CD8-positive, alpha-beta memory T cell (primary cell): ENCODE measurements around the gene ABRACL. TPM values are rescaled to one million over a fixed set of nuclear protein-coding genes. Genes with fewer than 3 reads are reported as not detected.

Experiments
- CTCF ChIA-PET: fragments of 350-600 bp; sonication (Branson Sonifier 250); formaldehyde crosslinking; loops from one replicate; lab custom pipeline; 2021; ENCODE audit warnings: antibody characterized with exemption; lab: Charles Lee
- POLR2A ChIA-PET: fragments of 350-600 bp; sonication (Branson Sonifier 250); formaldehyde crosslinking; loops from one replicate; lab custom pipeline; 2021; ENCODE audit warnings: antibody characterized with exemption; lab: Charles Lee
- DNase-seq, 5 donors: peaks; one replicate each; pipeline versions ENCODE4 v3.0.0 to v3.0.0-alpha.2; 2020 to 2022; ENCODE audit warnings: mixed read lengths in 1 of 5
- H3K27ac ChIP-seq: one replicate; pipeline ENCODE4 v1.7.0; 2013; ENCODE audit warnings: low read depth, mild to moderate bottlenecking, low read length, moderate library complexity
- H3K27me3 ChIP-seq: 2 replicates; pipeline ENCODE4 v1.7.0; 2013; ENCODE audit warnings: low read length, mild to moderate bottlenecking; ENCODE audit not compliant: insufficient read depth, poor library complexity, severe bottlenecking
- H3K36me3 ChIP-seq: 2 replicates; pipeline ENCODE4 v1.7.0; 2013; ENCODE audit warnings: mild to moderate bottlenecking, low read length, moderate library complexity; ENCODE audit not compliant: insufficient read depth
- H3K4me1 ChIP-seq: 2 replicates; pipeline ENCODE4 v1.7.0; 2013; ENCODE audit warnings: mild to moderate bottlenecking, low read length, moderate library complexity; ENCODE audit not compliant: insufficient read depth
- H3K4me3 ChIP-seq: 2 replicates; pipeline ENCODE4 v1.7.0; 2013; ENCODE audit warnings: mild to moderate bottlenecking, low read length
- H3K9me3 ChIP-seq: 2 replicates; pipeline ENCODE4 v1.7.0; 2013; ENCODE audit warnings: mild to moderate bottlenecking, low read length
- H3K27ac Mint-ChIP-seq, 8 donors: one replicate each; pipeline ENCODE4 v1.8.0; 2020 to 2021; ENCODE audit warnings: mixed read lengths in 8 of 8, mild to moderate bottlenecking in 6 of 8, inconsistent platforms in 3 of 8, moderate library complexity in 3 of 8
- H3K27me3 Mint-ChIP-seq, 2 donors: one replicate each; pipeline ENCODE4 v1.8.0; 2020 to 2021; ENCODE audit warnings: mixed read lengths in 2 of 2, mild to moderate bottlenecking in 1 of 2, moderate library complexity in 1 of 2
- H3K36me3 Mint-ChIP-seq, 3 donors: one replicate each; pipeline ENCODE4 v1.8.0; 2020 to 2021; ENCODE audit warnings: mixed read lengths in 3 of 3, inconsistent platforms in 1 of 3, mild to moderate bottlenecking in 1 of 3
- H3K4me1 Mint-ChIP-seq, 3 donors: one replicate each; pipeline ENCODE4 v1.8.0; 2020 to 2021; ENCODE audit warnings: mixed read lengths in 3 of 3, inconsistent platforms in 1 of 3, mild to moderate bottlenecking in 1 of 3
- H3K4me3 Mint-ChIP-seq, 7 donors: one replicate each; pipeline ENCODE4 v1.8.0; 2020 to 2021; ENCODE audit warnings: mixed read lengths in 7 of 7, mild to moderate bottlenecking in 6 of 7, moderate library complexity in 4 of 7, inconsistent platforms in 2 of 7
- H3K9me3 Mint-ChIP-seq, 5 donors: one replicate each; pipeline ENCODE4 v1.8.0; 2020 to 2022; ENCODE audit warnings: mixed read lengths in 5 of 5, mild to moderate bottlenecking in 3 of 5, moderate library complexity in 2 of 5, inconsistent platforms in 1 of 5
- polyA plus RNA-seq: library from polyadenylated mRNA; unstranded; fragments of 300-500 nt; fragmentation: Illumina TruSeq; gene quantifications from one replicate; pipeline ENCODE4 v1.2.3, GENCODE V29; 2021
- total RNA-seq, 2 experiments: library from RNA; stranded (reverse); gene quantifications; one replicate each; pipeline ENCODE4 v1.2.3, GENCODE V29; 2021

The ABRACL gene
- total and polyA plus RNA-seq, 3 experiments from 2014 or later = 141 to 212 (median 145) TPM

- Mint-ChIP-seq H3K4me3 (no peak overlapping the region), H3K4me1 (peaks cover 0 to 2% (median 0%) of the 10 kb centered on the region in 3 donors), H3K36me3 (no peaks in the 10 kb centered on the region), H3K27ac (no peak overlapping the region), H3K27me3 (peaks cover 3 to 5% of the 10 kb centered on the region in 2 donors), H3K9me3 (no peaks in the 10 kb centered on the region)
- Histone ChIP-seq H3K4me1 (no peaks in the 10 kb centered on the region), H3K27me3 (no peaks in the 10 kb centered on the region), H3K4me3 (no peak overlapping the region), H3K9me3 (no peaks in the 10 kb centered on the region), H3K27ac (no peak overlapping the region), H3K36me3 (no peaks in the 10 kb centered on the region)
- no peak for DNase-seq
- ChIA-PET CTCF (no interaction called here), POLR2A (interaction anchor here (0.7 kb wide), 1 partner anchor 110 kb away, joined by 4 read pairs; no protein-coding TSS in a partner anchor)
Measured at GRCh38 chr6:139058029-139058428, 29.5 kb downstream of the ABRACL start.

GRCh38 chr6:139060332-139060731 is 31.8 kb downstream of the ABRACL start:
- H3K9me3 ChIP-seq = no peaks in the 10 kb centered on the region
- ChIA-PET CTCF (no interaction called here), POLR2A (no interaction called here)
- H3K36me3 ChIP-seq = no peaks in the 10 kb centered on the region
- H3K27me3 Mint-ChIP-seq = peaks cover 3 to 5% of the 10 kb centered on the region in 2 donors
- H3K4me1 ChIP-seq = no peaks in the 10 kb centered on the region
- H3K27ac Mint-ChIP-seq = no peak overlapping the region
- no peak for DNase-seq
- H3K9me3 Mint-ChIP-seq = no peaks in the 10 kb centered on the region
- peaks cover 0 to 2% (median 0%) of the 10 kb centered on the region in 3 donors for H3K4me1 Mint-ChIP-seq
- H3K4me3 Mint-ChIP-seq = no peak overlapping the region
- no peaks in the 10 kb centered on the region for H3K27me3 ChIP-seq
- H3K4me3 ChIP-seq = no peak overlapping the region
- no peak overlapping the region for H3K27ac ChIP-seq
- H3K36me3 Mint-ChIP-seq = no peaks in the 10 kb centered on the region

GRCh38 chr6:139062932-139063646 is 34.5 kb downstream of the ABRACL start:
- peaks cover 1 to 5% of the 10 kb centered on the region in 2 donors for H3K27me3 Mint-ChIP-seq
- H3K4me3 ChIP-seq = no peak overlapping the region
- POLR2A ChIA-PET = no interaction called here
- no peak overlapping the region for H3K27ac Mint-ChIP-seq
- no peaks in the 10 kb centered on the region for H3K36me3 ChIP-seq
- no peak overlapping the region for H3K4me3 Mint-ChIP-seq
- H3K4me1 Mint-ChIP-seq = peaks cover 0 to 2% (median 0%) of the 10 kb centered on the region in 3 donors
- no peaks in the 10 kb centered on the region for H3K27me3 ChIP-seq
- CTCF ChIA-PET = no interaction called here
- no peaks in the 10 kb centered on the region for H3K4me1 ChIP-seq
- H3K9me3 ChIP-seq = no peaks in the 10 kb centered on the region
- H3K27ac ChIP-seq = no peak overlapping the region
- no peaks in the 10 kb centered on the region for H3K36me3 Mint-ChIP-seq
- H3K9me3 Mint-ChIP-seq = no peaks in the 10 kb centered on the region
- DNase-seq = no peak

GRCh38 chr6:139064981-139065665 is 36.6 kb downstream of the ABRACL start:
- H3K9me3 Mint-ChIP-seq = no peaks in the 10 kb centered on the region
- no peak for DNase-seq
- Histone ChIP-seq H3K27ac (no peak overlapping the region), H3K27me3 (no peaks in the 10 kb centered on the region), H3K4me1 (no peaks in the 10 kb centered on the region), H3K36me3 (no peaks in the 10 kb centered on the region), H3K4me3 (no peak overlapping the region), H3K9me3 (no peaks in the 10 kb centered on the region)
- peaks cover 0 to 1% of the 10 kb centered on the region in 2 donors for H3K27me3 Mint-ChIP-seq
- H3K36me3 Mint-ChIP-seq = no peaks in the 10 kb centered on the region
- ChIA-PET POLR2A (no interaction called here), CTCF (no interaction called here)
- no peak overlapping the region for H3K27ac Mint-ChIP-seq
- no peak overlapping the region for H3K4me3 Mint-ChIP-seq
- H3K4me1 Mint-ChIP-seq = peaks cover 0 to 2% (median 0%) of the 10 kb centered on the region in 3 donors

GRCh38 chr6:139066080-139066479 is 37.5 kb downstream of the ABRACL start:
- Mint-ChIP-seq H3K36me3 (no peaks in the 10 kb centered on the region), H3K27ac (no peak overlapping the region), H3K27me3 (peaks cover 0 to 1% of the 10 kb centered on the region in 2 donors), H3K4me1 (peaks cover 0 to 2% (median 0%) of the 10 kb centered on the region in 3 donors), H3K9me3 (no peaks in the 10 kb centered on the region), H3K4me3 (no peak overlapping the region)
- Histone ChIP-seq H3K36me3 (no peaks in the 10 kb centered on the region), H3K27me3 (no peaks in the 10 kb centered on the region), H3K9me3 (no peaks in the 10 kb centered on the region), H3K4me1 (no peaks in the 10 kb centered on the region), H3K27ac (no peak overlapping the region), H3K4me3 (no peak overlapping the region)
- ChIA-PET POLR2A (no interaction called here), CTCF (interaction anchor here (0.8 kb wide), 1 partner anchor 47 kb away, joined by 3 read pairs; no protein-coding TSS in a partner anchor)
- DNase-seq = no peak

- no peaks in the 10 kb centered on the region for H3K4me1 Mint-ChIP-seq
- Histone ChIP-seq H3K36me3 (no peaks in the 10 kb centered on the region), H3K4me3 (no peak overlapping the region), H3K9me3 (no peaks in the 10 kb centered on the region), H3K4me1 (no peaks in the 10 kb centered on the region), H3K27ac (no peak overlapping the region), H3K27me3 (no peaks in the 10 kb centered on the region)
- no peaks in the 10 kb centered on the region for H3K36me3 Mint-ChIP-seq
- DNase-seq = no peak
- ChIA-PET CTCF (interaction anchor here (0.8 kb wide), 1 partner anchor 303 kb away, joined by 3 read pairs; no protein-coding TSS in a partner anchor), POLR2A (interaction anchor here (1.2 kb wide), 1 partner anchor 30 kb away, joined by 3 read pairs; no protein-coding TSS in a partner anchor)
- H3K27me3 Mint-ChIP-seq = no peaks in the 10 kb centered on the region
- H3K4me3 Mint-ChIP-seq = no peak overlapping the region
- no peaks in the 10 kb centered on the region for H3K9me3 Mint-ChIP-seq
- no peak overlapping the region for H3K27ac Mint-ChIP-seq
Measured at GRCh38 chr6:139068846-139069245, 40.3 kb downstream of the ABRACL start.

GRCh38 chr6:139073118-139073517 is 44.6 kb downstream of the ABRACL start:
- H3K27me3 Mint-ChIP-seq = no peaks in the 10 kb centered on the region
- Histone ChIP-seq H3K27me3 (no peaks in the 10 kb centered on the region), H3K4me1 (no peaks in the 10 kb centered on the region), H3K9me3 (no peaks in the 10 kb centered on the region), H3K27ac (no peak overlapping the region), H3K4me3 (no peak overlapping the region), H3K36me3 (no peaks in the 10 kb centered on the region)
- ChIA-PET POLR2A (no interaction called here), CTCF (no interaction called here)
- no peak for DNase-seq
- no peaks in the 10 kb centered on the region for H3K36me3 Mint-ChIP-seq
- no peak overlapping the region for H3K27ac Mint-ChIP-seq
- H3K4me3 Mint-ChIP-seq = no peak overlapping the region
- H3K4me1 Mint-ChIP-seq = no peaks in the 10 kb centered on the region
- no peaks in the 10 kb centered on the region for H3K9me3 Mint-ChIP-seq

GRCh38 chr6:139079018-139079417 is 50.5 kb downstream of the ABRACL start:
- H3K9me3 Mint-ChIP-seq = no peaks in the 10 kb centered on the region
- no peaks in the 10 kb centered on the region for H3K36me3 ChIP-seq
- DNase-seq = no peak
- H3K4me1 Mint-ChIP-seq = peaks cover 0 to 5% (median 0%) of the 10 kb centered on the region in 3 donors
- H3K36me3 Mint-ChIP-seq = no peaks in the 10 kb centered on the region
- CTCF ChIA-PET = interaction anchor here (1.0 kb wide), 1 partner anchor 24 kb away, joined by 3 read pairs; no protein-coding TSS in a partner anchor
- peak overlapping the region in 1 of 7 donors; percentile 55 for H3K4me3 Mint-ChIP-seq
- no peak overlapping the region for H3K27ac ChIP-seq
- peak overlapping the region in 1 of 8 donors; percentile 5 for H3K27ac Mint-ChIP-seq
- POLR2A ChIA-PET = interaction anchor here (0.7 kb wide), 1 partner anchor 101 kb away, joined by 3 read pairs; no protein-coding TSS in a partner anchor
- H3K9me3 ChIP-seq = no peaks in the 10 kb centered on the region
- no peak overlapping the region for H3K4me3 ChIP-seq
- H3K27me3 ChIP-seq = no peaks in the 10 kb centered on the region
- H3K27me3 Mint-ChIP-seq = no peaks in the 10 kb centered on the region
- H3K4me1 ChIP-seq = no peaks in the 10 kb centered on the region
